GM12891 (cell line): ENCODE measurements around the gene MYH6.
"Not testable (repeated sequence)": the region's sequence is repeated elsewhere in the genome, so short reads cannot be mapped to it uniquely, and the experiment has no call there.

Source experiments
- POLR2A ChIP-seq: IDR thresholded peaks from 2 replicates; pipeline ENCODE4 v1.6.1; 2011; ENCODE audit warnings: low read depth, low read length, control low read depth
- POLR2AphosphoS5 ChIP-seq: IDR thresholded peaks from 2 replicates; pipeline ENCODE4 v1.6.1; 2011; ENCODE audit warnings: low read depth, low read length, control low read depth
- POU2F2 ChIP-seq: IDR thresholded peaks from 2 replicates; pipeline ENCODE4 v1.6.1; 2011; ENCODE audit warnings: low read depth, mild to moderate bottlenecking, control low read depth, low read length, moderate library complexity

- not testable (repeated sequence) for TF ChIP-seq POLR2AphosphoS5, POLR2A, POU2F2
Observed at GRCh38 chr14:23386266-23386657, 21.8 kb downstream of the MYH6 start.
